NCI-H1105 treated with DMSO at 0.1 percent for 48 hours (cell line): ENCODE measurements around the gene MAGEC2.

Experiments used
- DNase-seq: peaks from one replicate; lab custom pipeline; 2025; lab: John Stamatoyannopoulos, UW

The MAGEC2 gene

GRCh38 chrX:142204522-142205433 lies at the start of gene MAGEC2:
MAGEC2 (minus strand) TSS chrX:142205290; CDS start chrX:142203987, 1,303 bp downstream.
- peak; percentile 19 for DNase-seq

- DNase-seq = no peak
Measured at GRCh38 chrX:142251680-142252079, 46.6 kb upstream of the MAGEC2 start.

GRCh38 chrX:142251202-142251601 lies 46.1 kb upstream of the MAGEC2 start:
- DNase-seq = no peak

GRCh38 chrX:142250502-142250901 lies 45.4 kb upstream of the MAGEC2 start:
- DNase-seq = no peak

GRCh38 chrX:142249721-142250120 lies 44.6 kb upstream of the MAGEC2 start:
- DNase-seq = no peak

- DNase-seq = no peak
Measured at GRCh38 chrX:142244568-142244967, 39.5 kb upstream of the MAGEC2 start.

GRCh38 chrX:142238536-142238935 lies 33.4 kb upstream of the MAGEC2 start:
- no peak for DNase-seq

GRCh38 chrX:142233400-142233799 lies 28.3 kb upstream of the MAGEC2 start:
- DNase-seq = no peak

GRCh38 chrX:142214081-142214480 lies 9.0 kb upstream of the MAGEC2 start:
- DNase-seq = no peak

- DNase-seq = no peak
Measured at GRCh38 chrX:142201113-142201512, 4.0 kb downstream of the MAGEC2 start.

- DNase-seq = no peak
Measured at GRCh38 chrX:142186103-142186502, 19.0 kb downstream of the MAGEC2 start.

GRCh38 chrX:142184756-142185602 lies 20.1 kb downstream of the MAGEC2 start:
- no peak for DNase-seq

- no peak for DNase-seq
Measured at GRCh38 chrX:142156567-142156966, 48.5 kb downstream of the MAGEC2 start.
